ENCODE data around the gene C12orf43. TPM values are rescaled to one million over a fixed set of nuclear protein-coding genes. Genes with fewer than 3 reads are reported as not detected.
A peak's percentile ranks its signal among the peaks of the same experiment; 100 is the strongest.

Gene C12orf43
- total RNA-seq, 2 donors from 2014 or later = 6.7 to 11.5 TPM

DNA sequence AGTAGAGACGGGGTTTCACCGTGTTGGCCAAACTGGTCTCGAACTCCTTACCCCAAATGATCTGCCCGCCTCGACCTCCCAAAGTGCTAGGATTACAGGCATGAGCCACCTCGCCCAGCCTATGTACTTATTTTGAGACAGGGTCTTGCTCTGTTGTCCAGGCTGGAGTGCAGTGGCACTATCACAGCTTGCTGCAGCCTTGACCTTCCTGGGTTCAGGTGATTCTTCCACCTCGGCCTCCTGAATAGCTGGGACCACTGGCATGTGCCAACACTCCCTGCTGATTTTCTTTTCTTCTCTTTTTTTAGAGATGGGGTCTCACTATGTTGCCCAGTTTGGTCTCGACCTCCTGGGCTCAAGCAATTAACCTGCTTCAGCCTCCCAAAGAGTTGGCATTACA lies 52.0 kb downstream of the C12orf43 start:
- Histone ChIP-seq H3K9me3 (no peaks in the 10 kb centered on the region), H3K36me3 (replicated peaks in 1 of 2; ENCODE audit: insufficient read depth in 1 of 2, low read depth in 2 of 2) (peaks cover 0 to 3% of the 10 kb centered on the region in 2 donors), H3K4me1 (no peaks in the 10 kb centered on the region), H3K27ac (no peak overlapping the region), H3K4me3 (no peak overlapping the region), H3K27me3 (no peaks in the 10 kb centered on the region)
- 89 to 91% methylated on average over 7 to 8 of the region's 8 CpGs for WGBS, 2 donors
- ATAC-seq (no peak), DNase-seq (no peak)
- TF ChIP-seq CTCF (IDR thresholded peaks at IDR 0.05) = no peak
- no peak for TF ChIP-seq POLR2A (IDR thresholded peaks at IDR 0.05)
- intact Hi-C loops (cut with DNase I) = no loop called here

GRCh38 chr12:120962532-120963020 lies 53.7 kb downstream of the C12orf43 start:
- intact Hi-C loops (cut with DNase I) = no loop called here
- no peak for DNase-seq
- 87 to 88% methylated on average over 2 of the region's 2 CpGs for WGBS, 2 donors
- Histone ChIP-seq H3K4me1 (no peaks in the 10 kb centered on the region), H3K36me3 (replicated peaks in 1 of 2; ENCODE audit: insufficient read depth in 1 of 2, low read depth in 2 of 2) (no peaks in the 10 kb centered on the region), H3K27ac (no peak overlapping the region), H3K9me3 (no peaks in the 10 kb centered on the region), H3K4me3 (no peak overlapping the region), H3K27me3 (no peaks in the 10 kb centered on the region)
- no peak for TF ChIP-seq POLR2A (IDR thresholded peaks at IDR 0.05)
- TF ChIP-seq CTCF (IDR thresholded peaks at IDR 0.05) = no peak
- no peak for ATAC-seq

DNA sequence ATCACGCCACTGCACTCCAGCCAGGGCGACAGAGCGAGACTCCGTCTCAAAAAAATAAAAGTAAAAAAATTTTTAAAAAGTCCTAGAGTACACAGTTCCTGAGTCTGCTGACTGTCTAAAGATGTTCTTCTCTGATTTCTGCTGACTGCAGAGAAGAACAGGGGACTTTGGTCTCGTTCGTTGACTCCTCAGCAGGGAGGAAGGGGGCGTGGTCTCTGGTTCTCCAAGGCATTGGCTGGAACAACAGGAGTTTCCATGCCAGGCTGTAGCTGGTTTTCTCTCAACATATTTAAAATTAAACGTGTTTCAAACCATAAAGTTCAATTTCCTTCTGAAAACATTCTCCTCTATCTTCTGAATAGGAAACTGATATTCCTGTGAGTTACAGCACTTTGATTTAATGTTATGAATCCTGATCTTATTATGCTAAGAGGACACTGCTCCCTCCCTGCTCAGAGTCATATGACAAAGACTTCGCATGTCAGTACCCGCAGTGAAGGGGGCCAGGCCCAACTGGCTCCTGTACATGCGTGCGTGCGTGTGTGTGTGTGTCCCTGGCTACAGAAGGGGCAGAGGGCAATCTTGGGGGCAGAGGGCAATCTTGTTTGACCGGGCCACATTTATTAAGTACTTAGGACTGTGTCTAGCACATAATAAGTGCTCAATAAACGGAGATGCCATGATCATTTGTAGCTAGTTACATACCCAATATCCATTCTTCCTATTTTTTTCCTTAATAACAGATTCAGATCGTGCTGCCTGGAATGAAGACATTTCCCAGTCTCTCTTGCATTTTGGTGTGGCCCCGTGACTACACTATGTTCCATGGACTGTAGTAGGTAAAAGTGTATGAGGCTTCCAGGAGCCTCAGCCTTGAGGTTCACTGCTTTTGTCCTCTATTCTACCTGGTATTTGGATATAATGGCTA lies 54.4 kb downstream of the C12orf43 start:
- Histone ChIP-seq H3K36me3 (replicated peaks in 1 of 2; ENCODE audit: insufficient read depth in 1 of 2, low read depth in 2 of 2) (no peaks in the 10 kb centered on the region), H3K4me3 (no peak overlapping the region), H3K27ac (no peak overlapping the region), H3K4me1 (no peaks in the 10 kb centered on the region), H3K9me3 (no peaks in the 10 kb centered on the region), H3K27me3 (no peaks in the 10 kb centered on the region)
- intact Hi-C loops (cut with DNase I) = no loop called here
- 66 to 73% methylated on average over 16 to 17 of the region's 17 CpGs for WGBS, 2 donors
- no peak for ATAC-seq
- TF ChIP-seq POLR2A (IDR thresholded peaks at IDR 0.05) (no peak), CTCF (IDR thresholded peaks at IDR 0.05) (no peak)
- DNase-seq = peak; percentile 42 to 70 (median 64)

DNA sequence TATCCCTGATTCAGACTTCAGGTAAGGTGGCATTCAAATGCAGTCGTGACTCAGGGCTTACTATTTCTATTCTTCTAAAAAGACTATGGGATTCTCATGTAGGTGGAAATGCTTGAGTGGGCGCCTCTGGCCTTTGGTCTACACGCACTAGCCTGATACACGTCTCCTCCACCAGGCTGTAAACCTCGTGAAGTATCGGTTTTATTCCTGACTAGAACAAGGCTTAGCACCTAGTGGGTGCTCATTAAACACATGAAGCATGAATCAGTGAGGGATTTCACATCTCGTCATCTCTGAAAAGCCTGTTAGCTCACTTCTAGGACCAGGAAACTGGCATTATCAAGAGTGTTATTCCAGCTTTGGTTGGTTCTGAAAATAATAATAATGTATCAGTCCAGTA lies 55.6 kb downstream of the C12orf43 start:
- ATAC-seq (no peak), DNase-seq (no peak)
- Histone ChIP-seq H3K4me3 (no peak overlapping the region), H3K27ac (no peak overlapping the region), H3K9me3 (no peaks in the 10 kb centered on the region), H3K27me3 (no peaks in the 10 kb centered on the region), H3K36me3 (replicated peaks in 1 of 2; ENCODE audit: insufficient read depth in 1 of 2, low read depth in 2 of 2) (no peaks in the 10 kb centered on the region), H3K4me1 (no peaks in the 10 kb centered on the region)
- 77 to 79% methylated on average over 7 of the region's 7 CpGs for WGBS, 2 donors
- intact Hi-C loops (cut with DNase I) = no loop called here
- TF ChIP-seq POLR2A (IDR thresholded peaks at IDR 0.05) (no peak), CTCF (IDR thresholded peaks at IDR 0.05) (no peak)
